Peyer's patch (tissue), 4 donors: ENCODE measurements around the gene CLNK.

ENCODE experiments used
- CTCF ChIP-seq, 6 experiments: fragments of 450-650 bp in 4 of 6; fragments of 200-600 bp in 2 of 6; sonication (generic) in 1 of 6; IDR thresholded peaks; one replicate each; pipeline ENCODE4 v1.5.1; 2017 to 2019; ENCODE audit warnings: antibody characterized with exemption in 6 of 6, mild to moderate bottlenecking in 3 of 6, moderate library complexity in 1 of 6
- POLR2A ChIP-seq, 2 donors: fragments of 450-650 bp; IDR thresholded peaks; one replicate each; pipeline ENCODE4 v1.5.1; 2017; ENCODE audit warnings: antibody characterized with exemption in 2 of 2, mild to moderate bottlenecking in 2 of 2, moderate library complexity in 2 of 2

- no peak for TF ChIP-seq CTCF (IDR thresholded peaks at IDR 0.05)
- no peak for TF ChIP-seq POLR2A (IDR thresholded peaks at IDR 0.05)
Observed at GRCh38 chr4:10459305-10459704, 225.3 kb downstream of the CLNK start.
